Ishikawa (cell line): ENCODE results near the gene IGSF9.

Experiments used
- CREB1 ChIP-seq: IDR thresholded peaks from 2 replicates; pipeline ENCODE4 v1.6.1; 2012; ENCODE audit warnings: low read depth
- EP300 ChIP-seq: IDR thresholded peaks from 2 replicates; pipeline ENCODE4 v1.6.1; 2012; ENCODE audit warnings: borderline replicate concordance
- FOXM1 ChIP-seq: IDR thresholded peaks from 2 replicates; pipeline ENCODE4 v1.6.1; 2012; ENCODE audit warnings: low read depth, borderline replicate concordance
- MAX ChIP-seq: IDR thresholded peaks from 2 replicates; pipeline ENCODE4 v1.6.1; 2012
- RAD21 ChIP-seq: IDR thresholded peaks from 2 replicates; pipeline ENCODE4 v1.6.1; 2012; ENCODE audit warnings: low read depth
- REST ChIP-seq: IDR thresholded peaks from 2 replicates; pipeline ENCODE4 v1.6.1; 2012; ENCODE audit warnings: low read depth, mild to moderate bottlenecking
- TCF12 ChIP-seq: IDR thresholded peaks from 2 replicates; pipeline ENCODE4 v1.6.1; 2012; ENCODE audit warnings: low read depth
- TEAD4 ChIP-seq: IDR thresholded peaks from 2 replicates; pipeline ENCODE4 v1.6.1; 2012
- YY1 ChIP-seq: IDR thresholded peaks from 2 replicates; pipeline ENCODE4 v1.6.1; 2012; ENCODE audit warnings: low read depth
- ZBTB7A ChIP-seq: IDR thresholded peaks from 2 replicates; pipeline ENCODE4 v1.6.1; 2012; ENCODE audit warnings: low read depth

GRCh38 chr1:159970932-159971342 lies 25.5 kb upstream of the IGSF9 start:
- TF ChIP-seq YY1: no peak
- TF ChIP-seq RAD21: no peak
- TF ChIP-seq EP300: no peak
- TF ChIP-seq TCF12: no peak
- no peak for TF ChIP-seq MAX
- no peak for TF ChIP-seq REST
- TF ChIP-seq ZBTB7A: no peak
- no peak for TF ChIP-seq TEAD4
- TF ChIP-seq CREB1: no peak
- no peak for TF ChIP-seq FOXM1
